GM12878 (cell line): Measurements from ENCODE around the gene NGRN. TPM values are rescaled to one million over a fixed set of nuclear protein-coding genes. Genes with fewer than 3 reads are reported as not detected.

Source experiments
- ATAC-seq: fragments of 200-7000 bp; cut with Tn5 transposase; 3 replicates; pipeline ENCODE4 v1.9.1; 2020; ENCODE audit warnings: mild to moderate bottlenecking, moderate library complexity
- BruUV-seq: library from RNA; stranded (reverse); fragments of 400-500 nt; replicated peaks from 2 replicates; lab custom pipeline; 2021; lab: Mats Ljungman, UMichigan
- CTCF ChIA-PET: fragments of 300-600 bp; sonication (Branson Sonifier 250); formaldehyde crosslinking; extraction: SDS; loops from one replicate; lab custom pipeline; 2021; ENCODE audit warnings: inconsistent platforms; lab: Yijun Ruan, JAX
- POLR2A ChIA-PET: fragments of 350-600 bp; formaldehyde crosslinking; extraction: SDS; loops from one replicate; lab custom pipeline; 2021; ENCODE audit warnings: inconsistent platforms; lab: Charles Lee
- RAD21 ChIA-PET: fragments of 300-600 bp; sonication (Branson Sonifier 250); formaldehyde crosslinking; loops from one replicate; lab custom pipeline; 2023; ENCODE audit warnings: antibody characterized with exemption; ENCODE audit not compliant: unreplicated experiment; lab: Charles Lee
- SMC1A ChIA-PET: fragments of 300-600 bp; sonication (Branson Sonifier 250); formaldehyde crosslinking; loops from one replicate; lab custom pipeline; 2023; ENCODE audit not compliant: unreplicated experiment, uncharacterized antibody; lab: Charles Lee
- DNase-seq: peaks from one replicate; pipeline ENCODE4 v3.0.0-alpha.2; 2011; ENCODE audit warnings: low read depth, low spot score
- FAIRE-seq: peaks from 3 replicates; lab custom pipeline; 2011; peaks lifted over from hg19 to GRCh38; lab: Jason Lieb, UNC
- H2AFZ ChIP-seq: 2 replicates; pipeline ENCODE4 v1.6.0; 2011; ENCODE audit warnings: low read depth, low read length, control low read depth; ENCODE audit not compliant: control insufficient read depth
- H3K27ac ChIP-seq: 2 replicates; pipeline ENCODE4 v1.5.1; 2011; ENCODE audit warnings: control low read depth; ENCODE audit not compliant: control insufficient read depth, insufficient read depth
- H3K27me3 ChIP-seq, 2 experiments: replicated peaks in 1 of 2; 2 replicates each; pipeline versions ENCODE4 v1.6.0 to v1.6.1; 2011; ENCODE audit warnings: low read length in 1 of 2; ENCODE audit not compliant: control insufficient read depth in 2 of 2, insufficient read depth in 2 of 2
- H3K36me3 ChIP-seq, 2 experiments: 2 replicates each; pipeline ENCODE4 v1.5.1; 2011; ENCODE audit warnings: low read length in 1 of 2; ENCODE audit not compliant: control insufficient read depth in 2 of 2, insufficient read depth in 2 of 2
- H3K4me1 ChIP-seq: 2 replicates; pipeline ENCODE4 v1.6.1; 2011; ENCODE audit warnings: mild to moderate bottlenecking, low read length, moderate library complexity, mixed read lengths; ENCODE audit not compliant: control insufficient read depth, insufficient read depth
- H3K4me2 ChIP-seq: 2 replicates; pipeline ENCODE4 v1.6.0; 2011; ENCODE audit warnings: control low read depth; ENCODE audit not compliant: control insufficient read depth, insufficient read depth
- H3K4me3 ChIP-seq: fragments of 200-600 bp; sonication (generic); 2 replicates; pipeline ENCODE4 v1.5.1; 2016
- H3K79me2 ChIP-seq: 2 replicates; pipeline ENCODE4 v1.6.0; 2011; ENCODE audit warnings: low read length; ENCODE audit not compliant: control insufficient read depth, insufficient read depth
- H3K9ac ChIP-seq: 2 replicates; pipeline ENCODE4 v1.8.0; 2011; ENCODE audit warnings: low read length, control low read depth, mixed read lengths; ENCODE audit not compliant: control insufficient read depth, insufficient read depth
- H3K9me3 ChIP-seq: replicated peaks from 3 replicates; pipeline ENCODE4 v1.5.1; 2011; ENCODE audit warnings: mild to moderate bottlenecking, low read length; ENCODE audit not compliant: control insufficient read depth, insufficient read depth
- H4K20me1 ChIP-seq: 2 replicates; pipeline ENCODE4 v1.6.0; 2011; ENCODE audit not compliant: control insufficient read depth, insufficient read depth
- BCL11A ChIP-seq: IDR thresholded peaks from 2 replicates; pipeline ENCODE4 v1.6.1; 2011; ENCODE audit warnings: low read depth, low read length
- FOS ChIP-seq: IDR thresholded peaks from 3 replicates; pipeline ENCODE4 v1.6.1; 2011; ENCODE audit warnings: borderline replicate concordance; ENCODE audit not compliant: insufficient read length; ENCODE audit errors: extremely low read depth
- KDM1A ChIP-seq: fragments of 200-600 bp; sonication (generic); IDR thresholded peaks from 2 replicates; pipeline ENCODE4 v1.6.1; 2016; ENCODE audit warnings: borderline replicate concordance
- MYB ChIP-seq: fragments of 150-350 bp; IDR thresholded peaks from 2 replicates; pipeline ENCODE4 v1.6.1; 2014; ENCODE audit warnings: mild to moderate bottlenecking, low read depth, low read length, borderline replicate concordance
- NRF1 ChIP-seq: conservative IDR thresholded peaks from 2 replicates; pipeline ENCODE4 v1.6.1; 2011; ENCODE audit warnings: mild to moderate bottlenecking, low read depth, low read length, improper control_type of control experiment
- RB1 ChIP-seq: fragments of 450-650 bp; formaldehyde crosslinking; IDR thresholded peaks from 2 replicates; pipeline ENCODE4 v1.6.1; 2017; ENCODE audit warnings: mild to moderate bottlenecking, borderline replicate concordance
- RELA ChIP-seq: fragments of 450-650 bp; IDR thresholded peaks from 2 replicates; pipeline ENCODE4 v1.8.0; 2014; ENCODE audit warnings: borderline replicate concordance; ENCODE audit not compliant: partially characterized antibody
- SKIL ChIP-seq: fragments of 450-650 bp; IDR thresholded peaks from 2 replicates; pipeline ENCODE4 v1.6.1; 2017; ENCODE audit warnings: mild to moderate bottlenecking, low read depth, inconsistent platforms; ENCODE audit not compliant: poor library complexity, severe bottlenecking
- SREBF1 ChIP-seq: IDR thresholded peaks from 2 replicates; pipeline ENCODE4 v1.6.1; 2012; ENCODE audit warnings: mild to moderate bottlenecking, low read length
- SREBF2 ChIP-seq: IDR thresholded peaks from 2 replicates; pipeline ENCODE4 v1.6.1; 2012; ENCODE audit warnings: mild to moderate bottlenecking, low read length
- WGBS: methylation state at CpG from one replicate; pipeline ENCODE4 v1.1.6; 2016; ENCODE audit warnings: low lambda C conversion rate; ENCODE audit not compliant: insufficient replicate concordance, insufficient coverage; ENCODE audit errors: missing lambda C conversion rate; 5-methylcytosine and 5-hydroxymethylcytosine counted together
- in situ Hi-C: fragments of 300-500 bp; cut with MboI; formaldehyde crosslinking; loops from 9 replicates; pipeline ENCODE4 v1.14.3; 2018; ENCODE audit warnings: mixed read lengths
- intact Hi-C: fragments of 100-400 bp; cut with micrococcal nuclease; formaldehyde crosslinking; loops from one replicate; pipeline ENCODE4 v1.14.2; 2022; ENCODE audit not compliant: unreplicated experiment
- polyA plus RNA-seq, 11 experiments: library from polyadenylated mRNA; depleted of rRNA in 4 of 11; unstranded in 6 of 11; stranded (reverse) in 5 of 11; fragments of >200 nt; fragmentation: Nextera tagmentation in 4 of 11; fragmentation: Illumina TruSeq in 1 of 11; extraction: Ambion mirVana in 4 of 11; extraction: Trizol in 1 of 11; gene quantifications; 1 replicate in 1 of 11; 2 replicates in 10 of 11; pipeline versions ENCODE4 v1.2.1 to v1.2.3, GENCODE V29; 2011 to 2016; ENCODE audit warnings: inconsistent platforms in 2 of 11, missing spikeins in 2 of 11, low read depth in 1 of 11
- total RNA-seq, 4 experiments: library from RNA; depleted of rRNA in 3 of 4; stranded (reverse); fragments of >200 nt in 3 of 4; fragmentation: Illumina TruSeq in 1 of 4; extraction: Trizol in 1 of 4; gene quantifications; 2 replicates each; pipeline versions ENCODE4 v1.2.1 to v1.2.3, GENCODE V29; 2013 to 2021
- TF ChIP-seq, protein P1 (sequence below): fragments of 450-650 bp; IDR thresholded peaks from 2 replicates; pipeline ENCODE4 v1.6.1; 2016; ENCODE audit warnings: mild to moderate bottlenecking
- TF ChIP-seq, protein P2 (sequence below): fragments of 450-650 bp; IDR thresholded peaks from 2 replicates; pipeline ENCODE4 v1.6.1; 2017; ENCODE audit warnings: borderline replicate concordance

NGRN gene
- total and polyA plus RNA-seq, 10 of the 15 experiments (the other 5 are each of a cell fraction or from before 2014, with no cell fraction given): 5.8 to 31.3 (median 23.2) TPM

DNA sequence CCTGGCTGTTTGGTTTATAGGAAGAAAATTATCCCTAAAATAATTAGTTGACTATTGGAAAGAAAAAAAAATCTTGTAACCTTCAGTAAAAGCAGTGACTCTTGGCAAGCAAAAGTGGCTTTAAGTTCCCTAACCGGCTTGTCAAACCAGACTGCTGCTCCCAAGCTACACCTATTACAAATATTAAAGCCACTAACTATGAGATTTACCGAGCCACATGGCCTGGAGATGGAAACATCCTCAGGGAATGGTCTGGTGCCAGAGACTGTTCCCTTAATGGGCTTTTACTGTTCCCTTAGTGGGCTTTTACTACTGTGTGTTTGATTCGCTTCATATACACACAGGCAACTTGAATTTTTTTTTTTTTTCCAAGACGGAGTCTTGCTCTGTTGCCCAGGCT lies 50.7 kb downstream of the NGRN start:
- no peak overlapping the region for H2AFZ ChIP-seq
- no peak overlapping the region for H3K4me2 ChIP-seq
- no peak overlapping the region for H3K27ac ChIP-seq
- ATAC-seq (no peak), DNase-seq (no peak)
- in situ Hi-C loops: no loop called here
- no peaks in the 10 kb centered on the region for H3K27me3 ChIP-seq
- intact Hi-C loops: loop anchor here (5.0 kb wide), 1 partner anchor 446 kb away; no protein-coding TSS in a partner anchor
- no peak overlapping the region for H3K9ac ChIP-seq
- ChIA-PET SMC1A (interaction anchor here (1.0 to 8.4 kb wide), 6 partner anchors 9 to 570 kb away, joined by 3 to 107 read pairs (median 4); no protein-coding TSS in a partner anchor), RAD21 (interaction anchor here (1.3 kb wide), 1 partner anchor 41 kb away, joined by 3 read pairs; no protein-coding TSS in a partner anchor)
- no TSS peak for BruUV-seq
- H3K36me3 ChIP-seq: no peaks in the 10 kb centered on the region
- no peak overlapping the region for H3K4me3 ChIP-seq
- TF ChIP-seq, protein P1, sequence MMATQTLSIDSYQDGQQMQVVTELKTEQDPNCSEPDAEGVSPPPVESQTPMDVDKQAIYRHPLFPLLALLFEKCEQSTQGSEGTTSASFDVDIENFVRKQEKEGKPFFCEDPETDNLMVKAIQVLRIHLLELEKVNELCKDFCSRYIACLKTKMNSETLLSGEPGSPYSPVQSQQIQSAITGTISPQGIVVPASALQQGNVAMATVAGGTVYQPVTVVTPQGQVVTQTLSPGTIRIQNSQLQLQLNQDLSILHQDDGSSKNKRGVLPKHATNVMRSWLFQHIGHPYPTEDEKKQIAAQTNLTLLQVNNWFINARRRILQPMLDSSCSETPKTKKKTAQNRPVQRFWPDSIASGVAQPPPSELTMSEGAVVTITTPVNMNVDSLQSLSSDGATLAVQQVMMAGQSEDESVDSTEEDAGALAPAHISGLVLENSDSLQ: no peak
- TF ChIP-seq, all 136 proteins: peak for 0
- WGBS: 68% methylated on average over 4 of the region's 4 CpGs
- Histone ChIP-seq H3K79me2 (no peaks in the 10 kb centered on the region), H4K20me1 (no peaks in the 10 kb centered on the region), H3K4me1 (no peaks in the 10 kb centered on the region), H3K9me3 (no peaks in the 10 kb centered on the region)
- ChIA-PET CTCF (interaction anchor here (0.9 to 7.7 kb wide), 7 partner anchors 11 to 166 kb away, joined by 3 to 142 read pairs (median 5); no protein-coding TSS in a partner anchor), POLR2A (interaction anchor here (0.6 kb wide), 1 partner anchor 253 kb away, joined by 3 read pairs; no protein-coding TSS in a partner anchor)
- FAIRE-seq: no peak

- Histone ChIP-seq H3K79me2 (no peaks in the 10 kb centered on the region), H3K27ac (no peak overlapping the region), H3K4me2 (no peak overlapping the region), H2AFZ (no peak overlapping the region), H3K4me1 (no peaks in the 10 kb centered on the region), H4K20me1 (no peaks in the 10 kb centered on the region), H3K9me3 (no peaks in the 10 kb centered on the region), H3K36me3 (no peaks in the 10 kb centered on the region), H3K27me3 (no peaks in the 10 kb centered on the region), H3K4me3 (no peak overlapping the region), H3K9ac (no peak overlapping the region)
- in situ Hi-C loops: no loop called here
- BruUV-seq: no TSS peak
- DNase-seq (no peak), ATAC-seq (no peak), FAIRE-seq (no peak)
- WGBS: 72% methylated on average over 4 of the region's 4 CpGs
- ChIA-PET POLR2A (no interaction called here), CTCF (interaction anchor here (0.8 to 7.7 kb wide), 17 partner anchors 8 to 615 kb away, joined by 3 to 142 read pairs (median 22); partner anchors contain the start of genes HDDC3 and UNC45A), RAD21 (interaction anchor here (0.8 to 4.3 kb wide), 6 partner anchors 12 to 567 kb away, joined by 4 to 59 read pairs (median 14); no protein-coding TSS in a partner anchor), SMC1A (interaction anchor here (0.6 to 8.4 kb wide), 10 partner anchors 11 to 615 kb away, joined by 3 to 107 read pairs (median 10); partner anchors contain the start of genes HDDC3 and UNC45A)
- intact Hi-C loops: loop anchor here (5.0 kb wide), 1 partner anchor 444 kb away; no protein-coding TSS in a partner anchor
- no peak for TF ChIP-seq RB1
- TF ChIP-seq, protein P2, sequence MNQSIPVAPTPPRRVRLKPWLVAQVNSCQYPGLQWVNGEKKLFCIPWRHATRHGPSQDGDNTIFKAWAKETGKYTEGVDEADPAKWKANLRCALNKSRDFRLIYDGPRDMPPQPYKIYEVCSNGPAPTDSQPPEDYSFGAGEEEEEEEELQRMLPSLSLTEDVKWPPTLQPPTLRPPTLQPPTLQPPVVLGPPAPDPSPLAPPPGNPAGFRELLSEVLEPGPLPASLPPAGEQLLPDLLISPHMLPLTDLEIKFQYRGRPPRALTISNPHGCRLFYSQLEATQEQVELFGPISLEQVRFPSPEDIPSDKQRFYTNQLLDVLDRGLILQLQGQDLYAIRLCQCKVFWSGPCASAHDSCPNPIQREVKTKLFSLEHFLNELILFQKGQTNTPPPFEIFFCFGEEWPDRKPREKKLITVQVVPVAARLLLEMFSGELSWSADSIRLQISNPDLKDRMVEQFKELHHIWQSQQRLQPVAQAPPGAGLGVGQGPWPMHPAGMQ: no peak
- no peak for TF ChIP-seq SKIL
- TF ChIP-seq MYB: no peak
- no peak for TF ChIP-seq KDM1A
- no peak for TF ChIP-seq BCL11A
- TF ChIP-seq RELA: no peak
- TF ChIP-seq FOS: no peak
- no peak for TF ChIP-seq NRF1
- TF ChIP-seq SREBF2: no peak
- TF ChIP-seq SREBF1: no peak
Measured at GRCh38 chr15:90318591-90318990, 53.1 kb downstream of the NGRN start.
